ENCODE data around the gene ADD2.
"Not testable (repeated sequence)": the region's sequence is repeated elsewhere in the genome, so short reads cannot be mapped to it uniquely, and the experiment has no call there.

ADD2 gene

GRCh38 chr2:70641263-70641784 lies 126.7 kb downstream of the ADD2 start:
- DNase-seq (ENCODE audit: low read depth in 2 of 2), result no peak

GRCh38 chr2:70639841-70640436 lies 128.1 kb downstream of the ADD2 start:
- no peak for DNase-seq (ENCODE audit: low read depth in 2 of 2)

- no peak for DNase-seq (ENCODE audit: low read depth in 2 of 2)
Observed at GRCh38 chr2:70638561-70638960, 129.4 kb downstream of the ADD2 start.

GRCh38 chr2:70633508-70633907 lies 134.5 kb downstream of the ADD2 start:
- DNase-seq (ENCODE audit: low read depth in 2 of 2), result no peak

- DNase-seq (ENCODE audit: low read depth in 2 of 2), result no peak
Observed at GRCh38 chr2:70632966-70633365, 135.0 kb downstream of the ADD2 start.

GRCh38 chr2:70632388-70632787 lies 135.6 kb downstream of the ADD2 start:
- no peak for DNase-seq (ENCODE audit: low read depth in 2 of 2)

GRCh38 chr2:70630761-70631160 lies 137.2 kb downstream of the ADD2 start:
- no peak for DNase-seq (ENCODE audit: low read depth in 2 of 2)

- no peak for DNase-seq (ENCODE audit: low read depth in 2 of 2)
Observed at GRCh38 chr2:70627211-70627898, 140.6 kb downstream of the ADD2 start.

- DNase-seq (ENCODE audit: low read depth in 2 of 2), result no peak
Observed at GRCh38 chr2:70626254-70626990, 141.6 kb downstream of the ADD2 start.

GRCh38 chr2:70621536-70621935 lies 146.5 kb downstream of the ADD2 start:
- DNase-seq (ENCODE audit: low read depth in 2 of 2), result not testable (repeated sequence)

- DNase-seq (ENCODE audit: low read depth in 2 of 2), result no peak
Observed at GRCh38 chr2:70620020-70620419, 148.0 kb downstream of the ADD2 start.

GRCh38 chr2:70619167-70619566 lies 148.8 kb downstream of the ADD2 start:
- no peak for DNase-seq (ENCODE audit: low read depth in 2 of 2)

- DNase-seq (ENCODE audit: low read depth in 2 of 2), result no peak
Observed at GRCh38 chr2:70616168-70616694, 151.8 kb downstream of the ADD2 start.

GRCh38 chr2:70615222-70615621 lies 152.8 kb downstream of the ADD2 start:
- DNase-seq (ENCODE audit: low read depth in 2 of 2), result no peak

- DNase-seq (ENCODE audit: low read depth in 2 of 2), result no peak
Observed at GRCh38 chr2:70613521-70613920, 154.5 kb downstream of the ADD2 start.

- no peak for DNase-seq (ENCODE audit: low read depth in 2 of 2)
Observed at GRCh38 chr2:70612574-70612973, 155.4 kb downstream of the ADD2 start.

GRCh38 chr2:70608373-70608772 lies 159.6 kb downstream of the ADD2 start:
- no peak for DNase-seq (ENCODE audit: low read depth in 2 of 2)

GRCh38 chr2:70607121-70607561 lies 160.9 kb downstream of the ADD2 start:
- no peak for DNase-seq (ENCODE audit: low read depth in 2 of 2)

Measured in fibroblast of skin of left quadriceps (primary cell).